Mesothelial cell of epicardium (in vitro differentiated cells): Measurements from ENCODE around the gene C16orf82. TPM values are rescaled to one million over a fixed set of nuclear protein-coding genes. Genes with fewer than 3 reads are reported as not detected.

Experiments
- DNase-seq, 2 experiments: peaks; one replicate each; pipeline ENCODE4 v3.0.0; 2021; ENCODE audit warnings: low spot score in 2 of 2; ENCODE audit not compliant: unreplicated experiment in 2 of 2
- H3K27ac Mint-ChIP-seq: 2 replicates; pipeline ENCODE4 v1.8.0; 2021; ENCODE audit warnings: mixed read lengths
- H3K27me3 Mint-ChIP-seq: 2 replicates; pipeline ENCODE4 v1.8.0; 2021; ENCODE audit warnings: low read depth, mixed read lengths
- H3K36me3 Mint-ChIP-seq: 2 replicates; pipeline ENCODE4 v1.8.0; 2021; ENCODE audit warnings: mixed read lengths
- H3K4me1 Mint-ChIP-seq: 2 replicates; pipeline ENCODE4 v1.8.0; 2021; ENCODE audit warnings: mixed read lengths
- H3K4me3 Mint-ChIP-seq: 2 replicates; pipeline ENCODE4 v1.8.0; 2021; ENCODE audit warnings: mild to moderate bottlenecking, moderate library complexity, mixed read lengths
- H3K9me3 Mint-ChIP-seq: 2 replicates; pipeline ENCODE4 v1.8.0; 2021; ENCODE audit warnings: mixed read lengths
- CTCF ChIP-seq: fragments of 200-600 bp; sonication (generic); IDR thresholded peaks from one replicate; pipeline ENCODE4 v1.5.0; 2021; ENCODE audit warnings: antibody characterized with exemption; ENCODE audit not compliant: unreplicated experiment
- total RNA-seq: library from RNA; stranded (reverse); gene quantifications from 3 replicates; pipeline ENCODE4 v1.2.1, GENCODE V29; 2021

C16orf82 gene
- total RNA-seq, 1 donor from 2014 or later: not detected

GRCh38 chr16:27048316-27048715 is 18.4 kb upstream of the C16orf82 start:
- Mint-ChIP-seq H3K27ac (no peak overlapping the region), H3K9me3 (no peaks in the 10 kb centered on the region), H3K36me3 (no peaks in the 10 kb centered on the region)

GRCh38 chr16:27049117-27049516 is 17.6 kb upstream of the C16orf82 start:
- Mint-ChIP-seq H3K36me3 (no peaks in the 10 kb centered on the region), H3K9me3 (no peaks in the 10 kb centered on the region), H3K4me3 (no peak overlapping the region), H3K27ac (no peak overlapping the region), H3K27me3 (peaks cover 9% of the 10 kb centered on the region), H3K4me1 (no peaks in the 10 kb centered on the region)
- DNase-seq: no peak
- TF ChIP-seq CTCF: no peak

More at GRCh38 chr16:27048316-27048715, 18.4 kb upstream of the C16orf82 start:
- H3K4me3 Mint-ChIP-seq: no peak overlapping the region
- no peak for DNase-seq
- no peaks in the 10 kb centered on the region for H3K4me1 Mint-ChIP-seq
- H3K27me3 Mint-ChIP-seq: peaks cover 9% of the 10 kb centered on the region
- TF ChIP-seq CTCF: no peak

- no peaks in the 10 kb centered on the region for H3K36me3 Mint-ChIP-seq
- no peak overlapping the region for H3K4me3 Mint-ChIP-seq
- H3K27me3 Mint-ChIP-seq: peaks cover 9% of the 10 kb centered on the region
- no peak for DNase-seq
- H3K4me1 Mint-ChIP-seq: no peaks in the 10 kb centered on the region
- TF ChIP-seq CTCF: no peak
- H3K27ac Mint-ChIP-seq: no peak overlapping the region
- no peaks in the 10 kb centered on the region for H3K9me3 Mint-ChIP-seq
Observed at GRCh38 chr16:27052007-27052406, 14.7 kb upstream of the C16orf82 start.

- peaks cover 9% of the 10 kb centered on the region for H3K27me3 Mint-ChIP-seq
- no peak overlapping the region for H3K27ac Mint-ChIP-seq
- H3K36me3 Mint-ChIP-seq: no peaks in the 10 kb centered on the region
- H3K4me1 Mint-ChIP-seq: no peaks in the 10 kb centered on the region
- H3K4me3 Mint-ChIP-seq: no peak overlapping the region
- no peaks in the 10 kb centered on the region for H3K9me3 Mint-ChIP-seq
- TF ChIP-seq CTCF: no peak
- no peak for DNase-seq
Observed at GRCh38 chr16:27053996-27054395, 12.7 kb upstream of the C16orf82 start.

GRCh38 chr16:27058299-27058698 is 8.4 kb upstream of the C16orf82 start:
- H3K4me1 Mint-ChIP-seq: no peaks in the 10 kb centered on the region
- no peaks in the 10 kb centered on the region for H3K9me3 Mint-ChIP-seq

More at GRCh38 chr16:27058299-27058698, 8.4 kb upstream of the C16orf82 start:
- H3K4me3 Mint-ChIP-seq: no peak overlapping the region
- peaks cover 17% of the 10 kb centered on the region for H3K27me3 Mint-ChIP-seq
- H3K36me3 Mint-ChIP-seq: no peaks in the 10 kb centered on the region
- no peak overlapping the region for H3K27ac Mint-ChIP-seq
- no peak for DNase-seq
- TF ChIP-seq CTCF: no peak
